Measurements from ENCODE around the gene HTRA3. TPM values are rescaled to one million over a fixed set of nuclear protein-coding genes. Genes with fewer than 3 reads are reported as not detected.

Gene HTRA3
- total RNA-seq, 1 donor from 2014 or later: not detected

DNA sequence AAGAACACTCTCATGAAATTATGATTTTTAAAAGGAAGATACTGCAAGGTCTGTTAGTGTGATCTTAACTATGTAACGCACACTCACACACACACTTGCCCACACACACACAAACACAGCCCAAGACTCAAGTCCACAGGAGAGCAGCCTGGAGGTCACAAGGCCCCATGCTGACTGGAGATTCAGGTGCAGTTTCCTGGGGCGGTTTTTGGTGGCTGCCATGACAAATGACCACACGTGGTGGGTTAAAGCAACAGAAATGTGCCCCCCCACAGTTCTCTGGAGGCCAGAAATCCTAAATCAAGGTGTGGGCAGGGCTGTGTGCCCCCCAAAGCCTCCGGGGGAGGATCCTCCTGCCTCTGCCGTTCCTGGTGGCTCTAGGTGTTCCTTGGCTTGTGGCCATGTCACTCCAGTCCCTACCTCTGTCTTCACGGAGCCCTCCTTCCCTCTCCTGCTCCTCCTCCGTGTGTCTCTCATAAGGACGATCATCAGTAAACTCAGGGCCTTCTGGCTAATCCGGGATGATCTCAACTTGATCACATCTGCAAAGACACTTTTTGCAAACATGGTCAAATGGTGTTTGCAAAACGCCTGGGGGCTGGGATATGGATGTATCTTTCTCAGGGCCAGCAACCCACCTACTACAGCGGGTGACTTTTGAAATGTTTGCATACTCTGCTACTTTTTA, 9.7 kb upstream of the HTRA3 start:
- CTCF ChIA-PET: no interaction called here
- no peak for TF ChIP-seq CTCF (IDR thresholded peaks at IDR 0.05)
- Mint-ChIP-seq H3K27me3 (peaks cover 21% of the 10 kb centered on the region), H3K9me3 (no peaks in the 10 kb centered on the region), H3K4me3 (no peak overlapping the region), H3K27ac (no peak overlapping the region), H3K4me1 (no peaks in the 10 kb centered on the region), H3K36me3 (ENCODE audit: low read depth) (no peaks in the 10 kb centered on the region)
- intact Hi-C loops (cut with micrococcal nuclease): no loop called here
- DNase-seq: no peak
- POLR2A ChIA-PET: no interaction called here
- no peak for ATAC-seq (ENCODE audit: low read depth)

DNA sequence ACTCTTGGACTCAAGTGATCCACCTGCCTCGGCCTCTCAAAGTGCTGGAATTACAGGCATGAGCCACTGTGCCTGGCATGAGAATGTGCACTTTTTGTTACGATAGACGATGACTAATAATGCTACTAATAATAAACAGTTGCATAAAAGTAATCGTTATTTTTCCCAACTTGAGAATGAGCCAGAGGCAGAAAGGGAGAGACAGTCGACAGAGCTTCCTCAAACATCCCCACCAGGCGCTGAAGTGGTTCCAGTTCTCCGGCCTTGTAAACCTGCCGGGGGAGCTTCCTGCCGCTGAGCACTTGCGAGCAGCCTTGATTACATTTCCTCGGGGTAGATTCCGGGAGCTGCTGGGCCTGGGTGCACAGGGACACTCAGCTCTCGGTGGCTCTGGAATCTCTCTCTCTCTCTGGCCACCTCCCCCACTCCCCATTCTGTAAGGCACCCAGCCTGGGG, 8.9 kb upstream of the HTRA3 start:
- H3K4me3 Mint-ChIP-seq: no peak overlapping the region
- no peaks in the 10 kb centered on the region for H3K4me1 Mint-ChIP-seq
- no peaks in the 10 kb centered on the region for H3K9me3 Mint-ChIP-seq
- DNase-seq (no peak), ATAC-seq (ENCODE audit: low read depth) (no peak)
- peaks cover 21% of the 10 kb centered on the region for H3K27me3 Mint-ChIP-seq
- no peak overlapping the region for H3K27ac Mint-ChIP-seq
- POLR2A ChIA-PET: no interaction called here
- CTCF ChIA-PET: no interaction called here
- H3K36me3 Mint-ChIP-seq (ENCODE audit: low read depth): no peaks in the 10 kb centered on the region
- TF ChIP-seq CTCF (IDR thresholded peaks at IDR 0.05): no peak
- intact Hi-C loops (cut with micrococcal nuclease): no loop called here

GRCh38 chr4:8261851-8262535, 7.6 kb upstream of the HTRA3 start:
- TF ChIP-seq CTCF (IDR thresholded peaks at IDR 0.05): no peak
- no peak for ATAC-seq (ENCODE audit: low read depth)
- DNase-seq: no peak
- Mint-ChIP-seq H3K4me1 (no peaks in the 10 kb centered on the region), H3K4me3 (no peak overlapping the region), H3K36me3 (ENCODE audit: low read depth) (no peaks in the 10 kb centered on the region), H3K9me3 (no peaks in the 10 kb centered on the region), H3K27me3 (peaks cover 23% of the 10 kb centered on the region), H3K27ac (no peak overlapping the region)
- ChIA-PET CTCF (no interaction called here), POLR2A (no interaction called here)
- intact Hi-C loops (cut with micrococcal nuclease): no loop called here

DNA sequence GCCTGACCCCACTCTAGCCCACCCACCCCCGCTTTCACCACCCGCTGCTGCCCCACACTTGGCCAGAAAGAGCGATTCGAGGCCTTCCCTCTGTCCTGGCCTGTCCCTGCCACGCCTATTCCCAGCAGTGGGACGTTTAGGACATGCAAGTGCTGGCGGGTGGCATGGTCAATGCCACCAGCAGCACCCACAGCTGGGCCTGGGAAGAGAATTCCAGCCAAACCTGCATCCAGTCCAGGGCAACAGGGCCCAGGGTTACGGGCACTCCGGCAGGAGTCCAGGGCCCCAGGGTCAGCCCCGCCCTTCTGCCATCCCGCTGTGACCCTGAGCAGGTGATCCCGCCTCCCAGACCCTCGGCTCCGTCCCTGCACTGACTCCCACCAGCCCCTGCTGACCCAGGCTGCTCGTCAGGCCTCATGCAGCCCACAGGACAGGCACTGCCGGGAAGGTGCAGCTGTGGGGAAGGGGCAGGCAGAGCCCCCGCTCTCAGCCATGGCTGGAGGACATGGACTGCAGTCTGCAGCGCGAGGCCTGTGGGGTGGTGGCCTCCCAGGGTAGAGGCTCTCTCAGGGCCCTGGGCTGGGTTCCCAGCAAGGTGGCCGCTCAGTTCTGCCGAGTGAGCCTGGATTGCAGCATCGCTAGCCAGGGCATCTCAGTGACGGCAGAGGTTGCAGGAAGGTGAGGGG, 6.8 kb upstream of the HTRA3 start:
- CTCF ChIA-PET: no interaction called here
- no peak for DNase-seq
- H3K4me1 Mint-ChIP-seq: no peaks in the 10 kb centered on the region
- H3K27ac Mint-ChIP-seq: no peak overlapping the region
- H3K27me3 Mint-ChIP-seq: peaks cover 21% of the 10 kb centered on the region
- TF ChIP-seq CTCF (IDR thresholded peaks at IDR 0.05): no peak
- H3K9me3 Mint-ChIP-seq: no peaks in the 10 kb centered on the region
- no peak for ATAC-seq (ENCODE audit: low read depth)
- POLR2A ChIA-PET: no interaction called here
- intact Hi-C loops (cut with micrococcal nuclease): no loop called here
- no peak overlapping the region for H3K4me3 Mint-ChIP-seq
- H3K36me3 Mint-ChIP-seq (ENCODE audit: low read depth): no peaks in the 10 kb centered on the region

- H3K4me1 Mint-ChIP-seq: no peaks in the 10 kb centered on the region
- DNase-seq: no peak
- H3K9me3 Mint-ChIP-seq: no peaks in the 10 kb centered on the region
- CTCF ChIA-PET: no interaction called here
- H3K27me3 Mint-ChIP-seq: peaks cover 20% of the 10 kb centered on the region
- POLR2A ChIA-PET: no interaction called here
- H3K27ac Mint-ChIP-seq: no peak overlapping the region
- no peak overlapping the region for H3K4me3 Mint-ChIP-seq
- intact Hi-C loops (cut with micrococcal nuclease): no loop called here
- TF ChIP-seq CTCF (IDR thresholded peaks at IDR 0.05): no peak
- no peaks in the 10 kb centered on the region for H3K36me3 Mint-ChIP-seq (ENCODE audit: low read depth)
- ATAC-seq (ENCODE audit: low read depth): no peak
Measured at GRCh38 chr4:8263397-8263796, 6.2 kb upstream of the HTRA3 start.
